Neuronal stem cell (in vitro differentiated cells): Measurements from ENCODE around the gene GPR39.

Experiments
- DNase-seq: peaks from one replicate; pipeline ENCODE4 v3.0.0-alpha.2; 2013; ENCODE audit warnings: low spot score
- H2AFZ ChIP-seq: one replicate; pipeline ENCODE4 v1.6.1; 2013; ENCODE audit warnings: mild to moderate bottlenecking, low read length, inconsistent platforms
- H2AK5ac ChIP-seq: 2 replicates; pipeline ENCODE4 v1.6.1; 2013; ENCODE audit warnings: low read depth, mild to moderate bottlenecking, inconsistent platforms, low read length, moderate library complexity, mixed read lengths
- H2BK120ac ChIP-seq: 2 replicates; pipeline ENCODE4 v1.6.1; 2013; ENCODE audit warnings: low read depth, mild to moderate bottlenecking, inconsistent platforms, low read length, moderate library complexity, mixed read lengths
- H2BK12ac ChIP-seq: one replicate; pipeline ENCODE4 v1.6.1; 2013; ENCODE audit warnings: low read length, inconsistent platforms
- H2BK15ac ChIP-seq: 2 replicates; pipeline ENCODE4 v1.6.1; 2013; ENCODE audit warnings: mild to moderate bottlenecking, low read length, inconsistent platforms, mixed read lengths
- H2BK5ac ChIP-seq: one replicate; pipeline ENCODE4 v1.6.1; 2013; ENCODE audit warnings: inconsistent platforms, mild to moderate bottlenecking, low read length, moderate library complexity
- H3K14ac ChIP-seq: one replicate; pipeline ENCODE4 v1.6.1; 2013; ENCODE audit warnings: low read length, inconsistent platforms
- H3K18ac ChIP-seq: 2 replicates; pipeline ENCODE4 v1.6.1; 2013; ENCODE audit warnings: low read length, inconsistent platforms
- H3K23ac ChIP-seq: 2 replicates; pipeline ENCODE4 v1.6.1; 2013; ENCODE audit warnings: low read depth, mild to moderate bottlenecking, mixed read lengths, low read length, inconsistent platforms; ENCODE audit not compliant: poor library complexity
- H3K27ac ChIP-seq: replicated peaks from 3 replicates; pipeline ENCODE4 v1.5.1; 2013; ENCODE audit warnings: low read length, inconsistent platforms
- H3K27me3 ChIP-seq, 3 experiments: 2 replicates each; pipeline ENCODE4 v1.6.1; 2013; ENCODE audit warnings: low read length in 3 of 3, mild to moderate bottlenecking in 2 of 3, inconsistent platforms in 1 of 3, low read depth in 1 of 3, mixed read lengths in 1 of 3, moderate library complexity in 1 of 3; ENCODE audit not compliant: control insufficient read depth in 3 of 3, insufficient read depth in 3 of 3
- H3K36me3 ChIP-seq, 2 donors: replicated peaks in 1 of 2; 2 replicates each; pipeline ENCODE4 v1.6.1; 2013; ENCODE audit warnings: low read length in 2 of 2; ENCODE audit not compliant: control insufficient read depth in 2 of 2, insufficient read depth in 2 of 2
- H3K4ac ChIP-seq: 2 replicates; pipeline ENCODE4 v1.6.1; 2013; ENCODE audit warnings: inconsistent platforms, mild to moderate bottlenecking, low read length, moderate library complexity
- H3K4me1 ChIP-seq, 2 donors: 1 replicate in 1 of 2; 2 replicates in 1 of 2; pipeline ENCODE4 v1.6.1; 2013; ENCODE audit warnings: low read length in 2 of 2, low read depth in 1 of 2; ENCODE audit not compliant: control insufficient read depth in 2 of 2, insufficient read depth in 1 of 2
- H3K4me2 ChIP-seq: one replicate; pipeline ENCODE4 v1.6.1; 2013; ENCODE audit warnings: mild to moderate bottlenecking, low read length, inconsistent platforms; ENCODE audit not compliant: insufficient read depth, poor library complexity, severe bottlenecking
- H3K4me3 ChIP-seq, 2 donors: 2 replicates each; pipeline ENCODE4 v1.5.1; 2013; ENCODE audit warnings: low read length in 2 of 2, mild to moderate bottlenecking in 2 of 2, inconsistent platforms in 1 of 2, moderate library complexity in 1 of 2
- H3K79me1 ChIP-seq: one replicate; pipeline ENCODE4 v1.6.1; 2013; ENCODE audit warnings: low read depth, mild to moderate bottlenecking, inconsistent platforms, low read length, moderate library complexity
- H3K9ac ChIP-seq: one replicate; pipeline ENCODE4 v1.6.1; 2013; ENCODE audit warnings: mild to moderate bottlenecking, low read depth, low read length, inconsistent platforms; ENCODE audit not compliant: poor library complexity
- H3K9me3 ChIP-seq, 2 donors: replicated peaks in 1 of 2; 2 replicates each; pipeline versions ENCODE3 to v1.6.1; 2013; ENCODE audit warnings: low read length in 2 of 2, mild to moderate bottlenecking in 2 of 2, inconsistent platforms in 1 of 2, low read depth in 1 of 2, mixed read lengths in 1 of 2, moderate library complexity in 1 of 2; ENCODE audit not compliant: control insufficient read depth in 2 of 2, insufficient read depth in 1 of 2
- H4K8ac ChIP-seq: one replicate; pipeline ENCODE4 v1.6.1; 2013; ENCODE audit warnings: low read depth, mild to moderate bottlenecking, inconsistent platforms, low read length, moderate library complexity
- H4K91ac ChIP-seq: one replicate; pipeline ENCODE4 v1.6.1; 2013; ENCODE audit warnings: low read length, low read depth, mild to moderate bottlenecking, inconsistent platforms; ENCODE audit not compliant: poor library complexity
- WGBS, 2 donors: extraction: QIAGEN DNeasy Blood & Tissue Kit; methylation state at CpG; one replicate each; pipeline ENCODE4 v1.1.7; 2013; ENCODE audit warnings: missing lambda C conversion rate in 2 of 2, mixed read lengths in 1 of 2; ENCODE audit not compliant: insufficient read length in 2 of 2, insufficient replicate concordance in 1 of 2; ENCODE audit errors: extremely low coverage in 2 of 2; 5-methylcytosine and 5-hydroxymethylcytosine counted together

GPR39 gene

DNA sequence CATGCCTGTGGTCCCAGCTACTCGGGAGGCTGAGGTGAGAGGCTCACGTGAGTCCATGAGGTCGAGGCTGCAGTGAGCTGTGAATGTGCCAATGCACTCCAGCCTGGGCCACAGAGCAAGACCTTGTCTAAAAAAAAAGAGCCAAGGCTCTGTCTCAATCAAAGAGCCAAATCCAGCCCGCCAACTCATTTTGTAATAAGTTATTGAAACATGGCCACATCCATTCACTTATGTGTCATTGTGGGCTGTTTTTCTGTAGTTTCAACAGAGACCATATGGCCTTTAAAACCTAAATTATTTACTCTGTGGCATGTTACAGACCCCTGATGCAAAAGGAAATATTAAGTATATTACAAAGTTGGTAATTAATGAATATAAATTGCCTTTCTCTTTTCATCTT, 60.8 kb downstream of the GPR39 start:
- H4K91ac ChIP-seq, result no peak overlapping the region
- no peak overlapping the region for H3K14ac ChIP-seq
- WGBS, 2 donors, result no CpG with 5 or more reads among the region's 4 CpGs
- H3K27me3 ChIP-seq, result no peaks in the 10 kb centered on the region
- no peak for DNase-seq
- no peak overlapping the region for H2AK5ac ChIP-seq
- H3K27ac ChIP-seq, result no peak overlapping the region
- no peak overlapping the region for H3K4ac ChIP-seq
- no peak overlapping the region for H3K18ac ChIP-seq
- no peak overlapping the region for H3K4me3 ChIP-seq
- H3K79me1 ChIP-seq, result no peaks in the 10 kb centered on the region
- no peak overlapping the region for H2AFZ ChIP-seq
- H4K8ac ChIP-seq, result no peak overlapping the region
- H2BK5ac ChIP-seq, result no peak overlapping the region
- no peak overlapping the region for H2BK15ac ChIP-seq
- no peak overlapping the region for H3K4me2 ChIP-seq
- H3K23ac ChIP-seq, result no peak overlapping the region
- H3K9ac ChIP-seq, result no peak overlapping the region
- H3K36me3 ChIP-seq, result no peaks in the 10 kb centered on the region
- no peak overlapping the region for H2BK120ac ChIP-seq
- H2BK12ac ChIP-seq, result no peak overlapping the region
- no peaks in the 10 kb centered on the region for H3K4me1 ChIP-seq
- peaks cover 3% of the 10 kb centered on the region in 2 donors for H3K9me3 ChIP-seq

- H3K14ac ChIP-seq, result no peak overlapping the region
- H2BK5ac ChIP-seq, result no peak overlapping the region
- no peak overlapping the region for H3K4ac ChIP-seq
- no peak for DNase-seq
- no peak overlapping the region for H3K4me2 ChIP-seq
- H3K23ac ChIP-seq, result no peak overlapping the region
- H2AFZ ChIP-seq, result no peak overlapping the region
- no peaks in the 10 kb centered on the region for H3K27me3 ChIP-seq
- no peaks in the 10 kb centered on the region for H3K4me1 ChIP-seq
- no peak overlapping the region for H3K27ac ChIP-seq
- H2BK120ac ChIP-seq, result no peak overlapping the region
- no peak overlapping the region for H4K91ac ChIP-seq
- no peak overlapping the region for H2BK12ac ChIP-seq
- H3K18ac ChIP-seq, result no peak overlapping the region
- peaks cover 3% of the 10 kb centered on the region in 2 donors for H3K9me3 ChIP-seq
- no peaks in the 10 kb centered on the region for H3K79me1 ChIP-seq
- no CpG with 5 or more reads among the region's 2 CpGs for WGBS, 2 donors
- no peaks in the 10 kb centered on the region for H3K36me3 ChIP-seq
- no peak overlapping the region for H2AK5ac ChIP-seq
- no peak overlapping the region for H4K8ac ChIP-seq
- H3K9ac ChIP-seq, result no peak overlapping the region
- no peak overlapping the region for H3K4me3 ChIP-seq
- H2BK15ac ChIP-seq, result no peak overlapping the region
Measured at GRCh38 chr2:132477962-132478361, 61.4 kb downstream of the GPR39 start.

- Histone ChIP-seq H3K23ac (no peak overlapping the region), H3K4me1 (no peaks in the 10 kb centered on the region), H3K14ac (no peak overlapping the region), H3K9ac (no peak overlapping the region), H3K36me3 (no peaks in the 10 kb centered on the region), H3K27me3 (no peaks in the 10 kb centered on the region), H3K18ac (no peak overlapping the region), H2BK12ac (no peak overlapping the region), H3K27ac (no peak overlapping the region), H4K91ac (no peak overlapping the region), H2AFZ (no peak overlapping the region), H3K9me3 (peaks cover 3% of the 10 kb centered on the region in 2 donors), H3K4me2 (no peak overlapping the region), H2BK5ac (no peak overlapping the region), H3K79me1 (no peaks in the 10 kb centered on the region), H2AK5ac (no peak overlapping the region), H4K8ac (no peak overlapping the region), H2BK15ac (no peak overlapping the region), H3K4ac (no peak overlapping the region), H3K4me3 (no peak overlapping the region), H2BK120ac (no peak overlapping the region)
- no CpG with 5 or more reads among the region's 3 CpGs for WGBS, 2 donors
- DNase-seq, result no peak
Measured at GRCh38 chr2:132478461-132479105, 62.0 kb downstream of the GPR39 start.

DNA sequence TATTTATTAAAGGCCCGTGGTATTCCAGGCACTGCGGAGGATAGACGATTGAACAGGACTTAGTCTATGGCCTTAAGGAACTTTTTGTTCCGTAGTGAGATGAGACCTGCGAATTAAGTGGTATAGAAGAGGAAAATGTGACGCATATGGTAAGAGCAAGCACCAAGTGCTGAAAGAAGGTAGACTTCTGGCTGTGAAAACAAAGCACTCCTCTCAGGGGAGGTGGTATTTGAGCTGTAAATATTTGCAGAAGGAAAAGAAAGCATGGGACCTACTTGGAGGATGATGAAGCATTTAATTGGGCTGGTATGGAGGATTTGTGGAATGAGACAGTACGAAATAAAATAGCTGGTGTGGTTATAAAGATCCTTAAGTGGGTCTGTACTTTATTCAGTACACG, 62.5 kb downstream of the GPR39 start:
- Histone ChIP-seq H3K4me3 (no peak overlapping the region), H2AK5ac (no peak overlapping the region), H3K4me2 (no peak overlapping the region), H3K36me3 (no peaks in the 10 kb centered on the region), H3K27me3 (no peaks in the 10 kb centered on the region), H3K79me1 (no peaks in the 10 kb centered on the region), H3K9ac (no peak overlapping the region), H3K14ac (no peak overlapping the region), H3K9me3 (peaks cover 1 to 2% of the 10 kb centered on the region in 2 donors), H3K23ac (no peak overlapping the region), H3K27ac (no peak overlapping the region), H2AFZ (no peak overlapping the region), H2BK120ac (no peak overlapping the region), H2BK12ac (no peak overlapping the region), H4K91ac (no peak overlapping the region), H3K4me1 (no peaks in the 10 kb centered on the region), H3K18ac (no peak overlapping the region), H4K8ac (no peak overlapping the region), H2BK5ac (no peak overlapping the region), H3K4ac (no peak overlapping the region), H2BK15ac (no peak overlapping the region)
- WGBS, 2 donors, result no CpG with 5 or more reads among the region's 8 CpGs
- DNase-seq, result no peak
